ENCODE results near the gene MSANTD4. TPM values are rescaled to one million over a fixed set of nuclear protein-coding genes. Genes with fewer than 3 reads are reported as not detected.

The MSANTD4 gene
- total RNA-seq, 1 donor from 2014 or later = 24.4 TPM

DNA sequence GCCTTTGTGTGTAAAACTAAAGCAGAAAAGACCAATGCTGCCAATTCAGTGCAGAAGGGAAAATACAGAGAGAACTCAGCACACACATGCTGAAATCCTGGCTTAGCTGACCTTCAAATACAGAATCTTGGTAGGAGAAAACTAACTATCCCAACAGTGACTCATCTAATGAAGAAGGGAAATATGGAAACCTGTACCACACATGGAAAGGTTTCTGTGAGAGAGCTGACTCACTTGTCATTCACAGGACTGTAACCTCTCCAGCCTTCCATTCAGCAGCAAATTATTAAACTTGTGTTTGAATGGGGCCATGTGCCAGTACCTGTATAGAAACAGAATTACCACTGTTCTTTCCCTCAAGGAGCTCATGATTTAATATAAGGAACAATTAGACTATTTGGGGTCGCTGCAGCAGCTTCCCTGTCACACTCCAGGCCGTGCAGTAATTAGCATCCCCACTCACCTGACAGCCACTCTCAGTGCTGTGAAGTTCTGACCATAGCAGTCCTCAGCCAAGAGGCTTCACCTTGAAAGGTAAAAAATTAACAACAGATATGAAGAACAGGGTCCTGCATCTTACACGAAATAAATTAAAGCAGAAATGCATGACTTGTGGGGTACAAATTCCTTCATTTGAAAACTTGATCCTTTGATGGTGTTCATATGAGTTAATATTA lies 53.9 kb downstream of the MSANTD4 start:
- TF ChIP-seq CTCF (IDR thresholded peaks at IDR 0.05; ENCODE audit: unreplicated experiment) = no peak
- Mint-ChIP-seq H3K4me1 (no peaks in the 10 kb centered on the region), H3K27ac (peak overlapping the region; percentile 6), H3K4me3 (no peak overlapping the region), H3K9me3 (no peaks in the 10 kb centered on the region), H3K36me3 (no peaks in the 10 kb centered on the region), H3K27me3 (ENCODE audit: low read depth) (no peaks in the 10 kb centered on the region)
- no peak for DNase-seq (ENCODE audit: low spot score in 2 of 2, unreplicated experiment in 2 of 2)

- H3K27ac Mint-ChIP-seq = no peak overlapping the region
- TF ChIP-seq CTCF (IDR thresholded peaks at IDR 0.05; ENCODE audit: unreplicated experiment) = no peak
- peaks cover 32% of the 10 kb centered on the region for H3K36me3 Mint-ChIP-seq
- H3K9me3 Mint-ChIP-seq = peaks cover 27% of the 10 kb centered on the region
- no peaks in the 10 kb centered on the region for H3K27me3 Mint-ChIP-seq (ENCODE audit: low read depth)
- H3K4me1 Mint-ChIP-seq = no peaks in the 10 kb centered on the region
- no peak for DNase-seq (ENCODE audit: low spot score in 2 of 2, unreplicated experiment in 2 of 2)
- H3K4me3 Mint-ChIP-seq = no peak overlapping the region
Measured at GRCh38 chr11:105960252-105961245, 61.5 kb downstream of the MSANTD4 start.

Other genes starting within 250 kb of the MSANTD4 start
- gene KBTBD3, start 55.1 kb upstream of the MSANTD4 start, total RNA-seq = 2.8 to 4.1 TPM (median 3.5 TPM) in 3 replicates
- 59.6 to 64.7 TPM (median 62.1 TPM) in 3 replicates for gene AASDHPPT, start 55.4 kb upstream of the MSANTD4 start, total RNA-seq

Measured in mesothelial cell of epicardium (in vitro differentiated cells).